Activated B cell treated with CpG ODN at 0.5 μM for 24 hours (primary cell): ENCODE data around the gene WNT9B. TPM values are rescaled to one million over a fixed set of nuclear protein-coding genes. Genes with fewer than 3 reads are reported as not detected.
"Not testable (repeated sequence)": the region's sequence is repeated elsewhere in the genome, so short reads cannot be mapped to it uniquely, and the experiment has no call there.

ENCODE experiments used
- ATAC-seq: fragments of 200-7000 bp; cut with Tn5 transposase; one replicate; pipeline ENCODE4 v1.10.0; 2021; ENCODE audit warnings: low read depth, mild to moderate bottlenecking, moderate library complexity
- CTCF ChIA-PET: fragments of 350-600 bp; sonication (Branson Sonifier 250); formaldehyde crosslinking; loops from one replicate; lab custom pipeline; 2021; ENCODE audit warnings: antibody characterized with exemption; lab: Charles Lee
- POLR2A ChIA-PET: fragments of 350-600 bp; sonication (Branson Sonifier 250); formaldehyde crosslinking; loops from one replicate; lab custom pipeline; 2021; ENCODE audit warnings: antibody characterized with exemption; lab: Charles Lee
- DNase-seq: peaks from one replicate; pipeline ENCODE4 v3.0.0; 2022
- H3K27ac Mint-ChIP-seq: one replicate; pipeline ENCODE4 v1.8.0; 2020; ENCODE audit warnings: mixed read lengths
- H3K27me3 Mint-ChIP-seq: one replicate; pipeline ENCODE4 v1.8.0; 2021; ENCODE audit warnings: mixed read lengths
- H3K36me3 Mint-ChIP-seq: one replicate; pipeline ENCODE4 v1.8.0; 2021; ENCODE audit warnings: low read depth, mixed read lengths
- H3K4me1 Mint-ChIP-seq: one replicate; pipeline ENCODE4 v1.8.0; 2021; ENCODE audit warnings: mixed read lengths
- H3K4me3 Mint-ChIP-seq: one replicate; pipeline ENCODE4 v1.8.0; 2020; ENCODE audit warnings: mild to moderate bottlenecking, mixed read lengths
- H3K9me3 Mint-ChIP-seq: one replicate; pipeline ENCODE4 v1.8.0; 2020; ENCODE audit warnings: mixed read lengths
- CTCF ChIP-seq: fragments of 200-600 bp; IDR thresholded peaks from one replicate; pipeline ENCODE4 v1.8.0; 2022; ENCODE audit warnings: antibody characterized with exemption, mild to moderate bottlenecking
- intact Hi-C: fragments of 100-400 bp; cut with micrococcal nuclease; formaldehyde crosslinking; loops from one replicate; pipeline ENCODE4 v1.15.1; 2024
- total RNA-seq: library from RNA; stranded (reverse); gene quantifications from 2 replicates; pipeline ENCODE4 v1.2.3, GENCODE V29; 2022

WNT9B gene
- total RNA-seq, 1 donor from 2014 or later = not detected

- CTCF ChIA-PET = no interaction called here
- Mint-ChIP-seq H3K4me1 (peaks cover 5% of the 10 kb centered on the region), H3K27ac (no peak overlapping the region), H3K4me3 (no peak overlapping the region), H3K9me3 (no peaks in the 10 kb centered on the region), H3K36me3 (peaks cover 1% of the 10 kb centered on the region), H3K27me3 (peaks cover 4% of the 10 kb centered on the region)
- no peak for ATAC-seq
- POLR2A ChIA-PET = no interaction called here
- no peak for DNase-seq
- no peak for TF ChIP-seq CTCF
- intact Hi-C loops = no loop called here
Observed at GRCh38 chr17:46917516-46917915, 66.1 kb downstream of the WNT9B start.

GRCh38 chr17:46921962-46922361 is 70.6 kb downstream of the WNT9B start:
- ATAC-seq, DNase-seq, H3K9me3 Mint-ChIP-seq, CTCF ChIA-PET, H3K27me3 Mint-ChIP-seq, POLR2A ChIA-PET: not testable (repeated sequence)
- peak overlapping the region; percentile 71 for H3K4me3 Mint-ChIP-seq
- peaks cover 11% of the 10 kb centered on the region for H3K36me3 Mint-ChIP-seq
- H3K4me1 Mint-ChIP-seq = peaks cover 43% of the 10 kb centered on the region
- peak overlapping the region; percentile 59 for H3K27ac Mint-ChIP-seq
- intact Hi-C loops = loop anchor here (2.0 to 5.0 kb wide), 3 partner anchors 17 to 785 kb away; partner anchors contain the start of gene WNT9B

GRCh38 chr17:46922487-46922803 is 71.1 kb downstream of the WNT9B start:
- ChIA-PET CTCF (no interaction called here), POLR2A (no interaction called here)
- Mint-ChIP-seq H3K4me3 (peak overlapping the region; percentile 91), H3K27me3 (peaks cover 2% of the 10 kb centered on the region), H3K27ac (peak overlapping the region; percentile 100), H3K9me3 (no peaks in the 10 kb centered on the region), H3K4me1 (peaks cover 47% of the 10 kb centered on the region), H3K36me3 (peaks cover 14% of the 10 kb centered on the region)
- no peak for TF ChIP-seq CTCF
- intact Hi-C loops = loop anchor here (2.0 to 5.0 kb wide), 3 partner anchors 16 to 785 kb away; partner anchors contain the start of gene WNT9B
- DNase-seq (no peak), ATAC-seq (no peak)

GRCh38 chr17:46922804-46923635 is 71.6 kb downstream of the WNT9B start, which contains the start of gene GOSR2:
TSS of gene GOSR2 (plus strand) at chr17:46923160. CDS start at chr17:46923193, 33 bp downstream.
- CTCF ChIA-PET = no interaction called here
- ATAC-seq = peak; percentile 95
- H3K27ac Mint-ChIP-seq = peak within 1 kb of the TSS; percentile 100
- peaks cover 2% of the 10 kb centered on the region for H3K27me3 Mint-ChIP-seq
- intact Hi-C loops = loop anchor here (1.0 to 5.0 kb wide), 5 partner anchors 16 to 786 kb away; partner anchors contain the start of gene WNT9B
- H3K36me3 Mint-ChIP-seq = peaks cover 14% of the 10 kb centered on the region
- peak; percentile 93 for DNase-seq
- POLR2A ChIA-PET = no interaction called here
- TF ChIP-seq CTCF = no peak
- peaks cover 49% of the 10 kb centered on the region for H3K4me1 Mint-ChIP-seq
- H3K4me3 Mint-ChIP-seq = peak within 1 kb of the TSS; percentile 91
- H3K9me3 Mint-ChIP-seq = no peaks in the 10 kb centered on the region

DNA sequence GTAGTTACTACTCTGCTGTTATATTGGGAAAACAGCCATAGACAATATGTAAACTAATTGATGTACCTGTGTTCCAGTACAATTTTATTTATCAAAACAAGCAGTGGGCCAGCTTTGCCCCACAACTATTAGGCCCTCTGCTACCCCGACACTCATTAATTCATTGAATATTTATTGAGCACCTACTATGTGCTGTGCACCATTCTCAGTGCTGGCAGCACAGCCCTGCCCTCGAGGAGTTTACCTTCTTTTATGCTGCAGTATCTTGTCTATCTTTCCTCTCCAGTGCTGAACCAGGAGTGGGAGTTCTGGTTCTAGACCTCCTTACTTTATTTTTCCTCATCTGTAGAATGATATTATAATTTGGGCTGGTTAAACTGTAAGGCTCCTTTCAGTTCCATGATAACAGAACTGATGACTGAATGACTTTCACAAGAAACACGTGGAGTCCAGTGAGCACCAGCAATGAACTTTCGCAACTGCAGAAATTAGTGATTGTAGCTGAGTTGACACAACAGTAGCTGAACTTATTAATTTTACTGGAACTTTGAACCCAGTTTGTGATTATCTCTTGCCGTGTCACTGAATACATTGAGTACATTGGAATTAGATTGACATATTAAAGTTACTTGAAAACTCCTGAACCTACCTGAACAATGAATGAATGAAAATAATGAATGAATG is 73.9 kb downstream of the WNT9B start:
- no peak overlapping the region for H3K27ac Mint-ChIP-seq
- ChIA-PET CTCF (no interaction called here), POLR2A (no interaction called here)
- ATAC-seq = no peak
- intact Hi-C loops = no loop called here
- no peak for TF ChIP-seq CTCF
- peaks cover 28% of the 10 kb centered on the region for H3K36me3 Mint-ChIP-seq
- H3K27me3 Mint-ChIP-seq = no peaks in the 10 kb centered on the region
- H3K9me3 Mint-ChIP-seq = no peaks in the 10 kb centered on the region
- DNase-seq = no peak
- peaks cover 55% of the 10 kb centered on the region for H3K4me1 Mint-ChIP-seq
- H3K4me3 Mint-ChIP-seq = peak overlapping the region; percentile 13
